ENCODE data around the gene SH2D6.
A peak's percentile ranks its signal among the peaks of the same experiment; 100 is the strongest.
"Not testable (repeated sequence)": the region's sequence is repeated elsewhere in the genome, so short reads cannot be mapped to it uniquely, and the experiment has no call there.

The SH2D6 gene

GRCh38 chr2:85418132-85419008, at the start of gene SH2D6:
Gene SH2D6 (plus strand): TSS chr2:85418714. CDS start chr2:85429466, 10,752 bp downstream.
- peak; percentile 69 to 79 for DNase-seq (ENCODE audit: extremely low read depth in 1 of 2, low read depth in 1 of 2)

- DNase-seq (ENCODE audit: extremely low read depth in 1 of 2, low read depth in 1 of 2), result no peak
These were observed 49.6 kb upstream of the SH2D6 start for GRCh38 chr2:85368921-85369320.

GRCh38 chr2:85369500-85369899, 49.0 kb upstream of the SH2D6 start:
- DNase-seq (ENCODE audit: extremely low read depth in 1 of 2, low read depth in 1 of 2), result no peak

- no peak for DNase-seq (ENCODE audit: extremely low read depth in 1 of 2, low read depth in 1 of 2)
These were observed 47.5 kb upstream of the SH2D6 start for GRCh38 chr2:85371045-85371444.

- no peak for DNase-seq (ENCODE audit: extremely low read depth in 1 of 2, low read depth in 1 of 2)
These were observed 42.0 kb upstream of the SH2D6 start for GRCh38 chr2:85376291-85377065.

GRCh38 chr2:85377083-85377482, 41.4 kb upstream of the SH2D6 start:
- DNase-seq (ENCODE audit: extremely low read depth in 1 of 2, low read depth in 1 of 2), result no peak

GRCh38 chr2:85378257-85378656, 40.3 kb upstream of the SH2D6 start:
- DNase-seq (ENCODE audit: extremely low read depth in 1 of 2, low read depth in 1 of 2), result no peak

GRCh38 chr2:85380048-85380447, 38.5 kb upstream of the SH2D6 start:
- no peak for DNase-seq (ENCODE audit: extremely low read depth in 1 of 2, low read depth in 1 of 2)

- DNase-seq (ENCODE audit: extremely low read depth in 1 of 2, low read depth in 1 of 2), result not testable (repeated sequence)
These were observed 35.4 kb upstream of the SH2D6 start for GRCh38 chr2:85383151-85383550.

- DNase-seq (ENCODE audit: extremely low read depth in 1 of 2, low read depth in 1 of 2), result no peak
These were observed 34.7 kb upstream of the SH2D6 start for GRCh38 chr2:85383850-85384249.

GRCh38 chr2:85385746-85386145, 32.8 kb upstream of the SH2D6 start:
- no peak for DNase-seq (ENCODE audit: extremely low read depth in 1 of 2, low read depth in 1 of 2)

GRCh38 chr2:85387754-85388153, 30.8 kb upstream of the SH2D6 start:
- DNase-seq (ENCODE audit: extremely low read depth in 1 of 2, low read depth in 1 of 2), result no peak

- DNase-seq (ENCODE audit: extremely low read depth in 1 of 2, low read depth in 1 of 2), result no peak
These were observed 29.5 kb upstream of the SH2D6 start for GRCh38 chr2:85388878-85389538.

GRCh38 chr2:85390941-85391669, 27.4 kb upstream of the SH2D6 start:
- peak in 1 of 2 donors; percentile 48 for DNase-seq (ENCODE audit: extremely low read depth in 1 of 2, low read depth in 1 of 2)

GRCh38 chr2:85393836-85394235, 24.7 kb upstream of the SH2D6 start:
- no peak for DNase-seq (ENCODE audit: extremely low read depth in 1 of 2, low read depth in 1 of 2)

- no peak for DNase-seq (ENCODE audit: extremely low read depth in 1 of 2, low read depth in 1 of 2)
These were observed 24.2 kb upstream of the SH2D6 start for GRCh38 chr2:85394261-85394681.

- no peak for DNase-seq (ENCODE audit: extremely low read depth in 1 of 2, low read depth in 1 of 2)
These were observed 23.5 kb upstream of the SH2D6 start for GRCh38 chr2:85394976-85395375.

GRCh38 chr2:85395912-85396475, 22.5 kb upstream of the SH2D6 start:
- no peak for DNase-seq (ENCODE audit: extremely low read depth in 1 of 2, low read depth in 1 of 2)

- DNase-seq (ENCODE audit: extremely low read depth in 1 of 2, low read depth in 1 of 2), result no peak
These were observed 21.7 kb upstream of the SH2D6 start for GRCh38 chr2:85396531-85397470.

Measured in stimulated activated CD8-positive, alpha-beta memory T cell treated with anti-CD3 and anti-CD28 coated beads, Interleukin-7, amount 100 ng/mL, for 48 hours (primary cell).